Testis (tissue), 2 donors: ENCODE measurements around the gene ACO1.

Source experiments
- CTCF ChIP-seq, 3 experiments: fragments of 450-650 bp in 2 of 3; fragments of 200-600 bp in 1 of 3; sonication (generic) in 1 of 3; IDR thresholded peaks; one replicate each; pipeline ENCODE4 v1.5.1; 2016 to 2019; ENCODE audit warnings: antibody characterized with exemption in 3 of 3, mild to moderate bottlenecking in 2 of 3, moderate library complexity in 1 of 3
- POLR2A ChIP-seq: fragments of 450-650 bp; IDR thresholded peaks from one replicate; pipeline ENCODE4 v1.6.1; 2017; ENCODE audit warnings: antibody characterized with exemption, mild to moderate bottlenecking, moderate library complexity

- TF ChIP-seq CTCF (IDR thresholded peaks at IDR 0.05) (no peak), POLR2A (no peak)
These were observed 87.9 kb downstream of the ACO1 start for GRCh38 chr9:32472344-32472743.
